ENCODE data around the gene WDR74. TPM values are rescaled to one million over a fixed set of nuclear protein-coding genes. Genes with fewer than 3 reads are reported as not detected.

Gene WDR74
- total RNA-seq, 1 experiment from 2014 or later: 155 TPM

GRCh38 chr11:62855571-62856332, 16.4 kb upstream of the WDR74 start:
- BruUV-seq (replicated peaks): no TSS peak
- no peaks in the 10 kb centered on the region for H3K9me3 ChIP-seq (ENCODE audit: low read depth, low read length, poor library complexity, severe bottlenecking)
- peak overlapping the region; percentile 92 for H3K27ac ChIP-seq (ENCODE audit: low read depth, low read length, poor library complexity, severe bottlenecking)

GRCh38 chr11:62854825-62855570, 15.6 kb upstream of the WDR74 start:
- TF ChIP-seq, protein P1, sequence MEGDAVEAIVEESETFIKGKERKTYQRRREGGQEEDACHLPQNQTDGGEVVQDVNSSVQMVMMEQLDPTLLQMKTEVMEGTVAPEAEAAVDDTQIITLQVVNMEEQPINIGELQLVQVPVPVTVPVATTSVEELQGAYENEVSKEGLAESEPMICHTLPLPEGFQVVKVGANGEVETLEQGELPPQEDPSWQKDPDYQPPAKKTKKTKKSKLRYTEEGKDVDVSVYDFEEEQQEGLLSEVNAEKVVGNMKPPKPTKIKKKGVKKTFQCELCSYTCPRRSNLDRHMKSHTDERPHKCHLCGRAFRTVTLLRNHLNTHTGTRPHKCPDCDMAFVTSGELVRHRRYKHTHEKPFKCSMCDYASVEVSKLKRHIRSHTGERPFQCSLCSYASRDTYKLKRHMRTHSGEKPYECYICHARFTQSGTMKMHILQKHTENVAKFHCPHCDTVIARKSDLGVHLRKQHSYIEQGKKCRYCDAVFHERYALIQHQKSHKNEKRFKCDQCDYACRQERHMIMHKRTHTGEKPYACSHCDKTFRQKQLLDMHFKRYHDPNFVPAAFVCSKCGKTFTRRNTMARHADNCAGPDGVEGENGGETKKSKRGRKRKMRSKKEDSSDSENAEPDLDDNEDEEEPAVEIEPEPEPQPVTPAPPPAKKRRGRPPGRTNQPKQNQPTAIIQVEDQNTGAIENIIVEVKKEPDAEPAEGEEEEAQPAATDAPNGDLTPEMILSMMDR (conservative IDR thresholded peaks at IDR 0.05; ENCODE audit: low read depth, low read length): no peak
- no peak for TF ChIP-seq EZH2 (IDR thresholded peaks at IDR 0.05; ENCODE audit: borderline replicate concordance, low read depth, low read length, poor library complexity, severe bottlenecking)
- no peak for DNase-seq (ENCODE audit: low spot score)
- ChIA-PET CTCF (no interaction called here), POLR2A (ENCODE audit: low non-redundant PET) (interaction anchor here (0.5 to 3.6 kb wide), 7 partner anchors 12 to 69 kb away, joined by 3 to 27 read pairs (median 5); partner anchors contain the start of genes SLC3A2 and STX5)
- Histone ChIP-seq H3K27ac (ENCODE audit: low read depth, low read length, poor library complexity, severe bottlenecking) (peak overlapping the region; percentile 92), H3K36me3 (ENCODE audit: insufficient read depth, low read length, poor library complexity, severe bottlenecking) (peaks cover 42% of the 10 kb centered on the region), H3K27me3 (replicated peaks; ENCODE audit: insufficient read depth, low read depth, low read length, poor library complexity) (no peaks in the 10 kb centered on the region), H3K4me3 (ENCODE audit: low read depth, low read length, poor library complexity, severe bottlenecking) (peak overlapping the region; percentile 70), H3K4me1 (ENCODE audit: insufficient read depth, low read length, poor library complexity, severe bottlenecking) (peaks cover 8% of the 10 kb centered on the region), H3K9me3 (ENCODE audit: low read depth, low read length, poor library complexity, severe bottlenecking) (no peaks in the 10 kb centered on the region)
- BruUV-seq (replicated peaks): TSS peak; percentile 57
- intact Hi-C loops (cut with micrococcal nuclease; ENCODE audit: unreplicated experiment): loop anchor here (5.0 to 10.0 kb wide), 2 partner anchors 123 to 260 kb away; partner anchors contain the start of gene TUT1

More at GRCh38 chr11:62855571-62856332, 16.4 kb upstream of the WDR74 start:
- intact Hi-C loops (cut with micrococcal nuclease; ENCODE audit: unreplicated experiment): loop anchor here (5.0 to 10.0 kb wide), 2 partner anchors 123 to 261 kb away; partner anchors contain the start of gene TUT1
- H3K27me3 ChIP-seq (replicated peaks; ENCODE audit: insufficient read depth, low read depth, low read length, poor library complexity): no peaks in the 10 kb centered on the region
- peak overlapping the region; percentile 70 for H3K4me3 ChIP-seq (ENCODE audit: low read depth, low read length, poor library complexity, severe bottlenecking)
- peaks cover 13% of the 10 kb centered on the region for H3K4me1 ChIP-seq (ENCODE audit: insufficient read depth, low read length, poor library complexity, severe bottlenecking)
- POLR2A ChIA-PET (ENCODE audit: low non-redundant PET): interaction anchor here (0.8 to 3.6 kb wide), 5 partner anchors 15 to 184 kb away, joined by 3 to 27 read pairs (median 5); partner anchors contain the start of genes LBHD1, SLC3A2 and STX5
- CTCF ChIA-PET: interaction anchor here (0.5 to 1.2 kb wide), 3 partner anchors 24 to 65 kb away, joined by 3 read pairs; partner anchors contain the start of genes SLC3A2 and STX5
- peaks cover 42% of the 10 kb centered on the region for H3K36me3 ChIP-seq (ENCODE audit: insufficient read depth, low read length, poor library complexity, severe bottlenecking)
- DNase-seq (ENCODE audit: low spot score): peak; percentile 99
- TF ChIP-seq, protein P1 (conservative IDR thresholded peaks at IDR 0.05; ENCODE audit: low read depth, low read length): no peak
- no peak for TF ChIP-seq EZH2 (IDR thresholded peaks at IDR 0.05; ENCODE audit: borderline replicate concordance, low read depth, low read length, poor library complexity, severe bottlenecking)
